GM19372 (cell line): ENCODE results near the gene PID1.

ENCODE experiments used
- ATAC-seq: cut with Tn5 transposase; IDR thresholded peaks from one replicate; pipeline ENCODE4 v1.9.1; 2021; ENCODE audit warnings: mild to moderate bottlenecking, low read depth, moderate library complexity; ENCODE audit not compliant: unreplicated experiment

PID1 gene

GRCh38 chr2:229261599-229261998 is 9.5 kb downstream of the PID1 start:
- no peak for ATAC-seq

DNA sequence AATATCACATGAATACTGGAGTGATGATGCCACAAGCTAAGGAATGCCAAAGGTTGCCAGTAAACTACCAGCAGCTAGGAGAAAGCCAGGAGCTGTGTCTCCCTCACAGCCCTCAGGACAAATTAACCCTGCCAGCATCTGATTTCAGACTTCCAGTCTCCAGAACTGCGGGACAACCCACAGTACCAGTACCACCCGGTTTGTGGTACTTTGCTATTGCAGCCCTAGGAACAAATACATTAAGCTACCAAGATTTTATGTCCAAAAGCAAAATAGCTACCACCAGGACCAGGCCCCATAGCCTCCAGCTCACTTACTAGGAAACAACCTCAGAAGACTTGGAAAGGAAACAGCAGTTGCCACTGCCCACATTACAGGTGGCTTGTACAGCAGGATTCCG is 10.0 kb downstream of the PID1 start:
- ATAC-seq = no peak

DNA sequence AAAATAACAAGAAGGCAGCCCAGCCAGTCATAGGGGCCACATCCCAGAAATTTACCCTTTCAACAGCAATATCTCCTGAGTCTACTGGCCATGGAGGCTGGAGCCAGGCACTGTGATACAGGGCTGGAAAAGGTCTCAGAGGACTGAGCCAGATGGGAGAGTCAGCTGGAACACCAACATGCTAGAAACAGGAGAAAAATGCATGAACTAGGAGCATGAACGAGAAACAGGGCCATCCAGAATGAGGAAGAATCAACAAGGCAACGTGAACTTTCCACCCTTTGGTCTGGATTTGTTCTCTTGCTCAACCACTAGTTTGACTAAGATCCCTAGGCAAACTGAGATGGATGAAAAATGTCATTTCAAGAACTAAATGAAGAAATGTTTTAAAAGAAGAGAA is 13.1 kb downstream of the PID1 start:
- ATAC-seq = no peak

DNA sequence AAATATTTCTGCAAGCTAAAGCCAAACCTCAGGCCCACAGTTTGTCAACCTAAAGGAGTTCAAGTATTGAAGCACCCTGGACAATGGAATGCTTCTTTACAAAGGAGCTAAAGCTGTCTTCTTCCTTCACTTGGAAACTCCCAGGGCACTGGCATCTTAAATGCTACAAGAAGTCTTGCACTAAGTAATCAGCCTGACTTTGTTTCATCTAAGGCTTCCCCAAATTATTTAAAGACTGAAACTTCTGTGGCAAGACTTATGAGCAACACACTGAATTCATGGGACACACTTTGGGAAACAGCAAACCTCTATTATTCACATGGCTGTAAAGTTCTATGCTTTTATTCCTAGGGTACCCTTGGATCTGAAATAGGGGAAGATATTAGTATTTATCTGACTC is 14.7 kb downstream of the PID1 start:
- no peak for ATAC-seq

- ATAC-seq = no peak
Measured at GRCh38 chr2:229254206-229254605, 16.9 kb downstream of the PID1 start.

GRCh38 chr2:229252996-229253395 is 18.1 kb downstream of the PID1 start:
- ATAC-seq = no peak

DNA sequence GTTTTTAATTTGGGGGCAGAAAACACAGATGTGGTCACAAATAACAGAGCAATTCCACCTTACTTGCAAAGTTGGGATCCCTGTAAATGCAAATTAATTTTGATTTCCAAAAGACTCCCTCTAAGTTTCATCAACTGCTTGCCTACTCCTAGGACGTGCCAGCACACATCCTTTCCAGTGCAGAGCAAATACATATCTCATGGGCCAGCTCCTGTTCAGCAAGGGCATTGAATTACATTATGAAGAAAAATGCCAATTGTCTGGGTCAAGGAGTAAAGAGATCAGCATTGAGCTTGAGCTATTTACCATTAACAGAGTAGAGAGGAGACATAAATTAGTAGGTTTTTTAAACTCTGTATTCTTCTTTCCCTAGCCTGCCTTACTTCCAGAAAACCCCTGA is 18.8 kb downstream of the PID1 start:
- no peak for ATAC-seq

GRCh38 chr2:229249536-229249935 is 21.6 kb downstream of the PID1 start:
- no peak for ATAC-seq

- ATAC-seq = no peak
Measured at GRCh38 chr2:229246334-229246733, 24.8 kb downstream of the PID1 start.

DNA sequence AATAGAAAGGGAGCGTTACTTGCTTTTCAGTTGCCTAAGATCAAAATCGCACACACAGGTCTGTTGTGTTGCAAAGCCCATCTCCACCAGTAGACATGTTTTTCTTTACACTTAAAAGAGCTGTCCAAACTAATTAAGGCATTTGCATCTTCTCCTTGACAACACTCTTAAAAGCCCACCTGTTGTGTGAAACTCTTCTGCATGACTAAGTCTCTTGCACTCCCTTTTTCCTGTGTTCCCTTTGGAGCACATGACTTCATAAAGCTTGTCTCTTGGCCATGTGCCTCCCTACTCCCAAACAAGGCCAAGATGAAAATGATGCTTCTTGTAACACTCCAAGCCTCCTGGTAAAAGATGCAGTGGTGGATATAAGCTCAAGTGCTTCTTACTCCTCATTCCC is 26.1 kb downstream of the PID1 start:
- ATAC-seq = no peak

- ATAC-seq = no peak
Measured at GRCh38 chr2:229243890-229244560, 27.1 kb downstream of the PID1 start.

DNA sequence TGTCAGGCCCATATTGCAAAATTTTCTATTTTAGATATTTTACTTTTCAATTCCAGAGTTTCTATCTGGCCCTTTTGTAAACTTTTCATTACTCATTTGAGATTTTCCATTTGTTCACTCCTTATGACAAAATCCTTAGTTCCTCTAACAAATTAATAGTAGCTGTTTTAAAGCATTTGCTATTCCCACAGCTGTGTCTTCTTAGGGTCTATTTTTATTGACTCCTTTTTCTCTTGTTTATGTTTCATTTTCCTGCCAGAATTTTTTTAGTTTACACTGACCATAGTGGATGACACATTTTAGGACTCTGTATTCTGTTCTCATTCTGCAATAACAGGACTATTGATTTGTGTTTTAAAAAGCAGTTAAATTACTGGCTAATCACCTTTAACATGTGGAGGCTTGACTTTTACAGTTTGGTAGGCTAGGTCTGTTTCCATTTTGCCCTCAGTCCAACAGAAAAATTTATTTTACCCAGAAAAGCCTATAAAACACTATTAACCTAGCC is 30.0 kb downstream of the PID1 start:
- ATAC-seq = no peak

DNA sequence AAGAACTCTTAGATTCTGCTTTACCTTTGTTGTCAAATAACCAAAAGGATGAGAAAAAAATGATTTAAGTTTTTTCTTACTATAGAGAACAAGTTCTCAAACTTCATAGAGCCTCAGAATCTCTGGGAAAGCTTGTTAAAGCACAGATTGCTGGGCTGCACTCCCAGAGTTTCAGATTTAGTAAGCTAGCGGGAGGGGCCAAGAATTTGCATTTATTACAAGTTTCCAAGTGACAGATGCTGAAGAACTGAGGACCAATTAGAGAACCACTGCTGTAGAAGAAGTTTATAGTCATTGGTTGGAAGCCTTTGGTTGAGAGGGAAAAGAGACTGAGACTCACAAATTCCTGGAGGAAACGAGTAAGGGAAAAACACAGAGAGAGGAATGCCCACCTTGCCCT is 32.1 kb downstream of the PID1 start:
- ATAC-seq = no peak

GRCh38 chr2:229237270-229237669 is 33.8 kb downstream of the PID1 start:
- ATAC-seq = no peak

DNA sequence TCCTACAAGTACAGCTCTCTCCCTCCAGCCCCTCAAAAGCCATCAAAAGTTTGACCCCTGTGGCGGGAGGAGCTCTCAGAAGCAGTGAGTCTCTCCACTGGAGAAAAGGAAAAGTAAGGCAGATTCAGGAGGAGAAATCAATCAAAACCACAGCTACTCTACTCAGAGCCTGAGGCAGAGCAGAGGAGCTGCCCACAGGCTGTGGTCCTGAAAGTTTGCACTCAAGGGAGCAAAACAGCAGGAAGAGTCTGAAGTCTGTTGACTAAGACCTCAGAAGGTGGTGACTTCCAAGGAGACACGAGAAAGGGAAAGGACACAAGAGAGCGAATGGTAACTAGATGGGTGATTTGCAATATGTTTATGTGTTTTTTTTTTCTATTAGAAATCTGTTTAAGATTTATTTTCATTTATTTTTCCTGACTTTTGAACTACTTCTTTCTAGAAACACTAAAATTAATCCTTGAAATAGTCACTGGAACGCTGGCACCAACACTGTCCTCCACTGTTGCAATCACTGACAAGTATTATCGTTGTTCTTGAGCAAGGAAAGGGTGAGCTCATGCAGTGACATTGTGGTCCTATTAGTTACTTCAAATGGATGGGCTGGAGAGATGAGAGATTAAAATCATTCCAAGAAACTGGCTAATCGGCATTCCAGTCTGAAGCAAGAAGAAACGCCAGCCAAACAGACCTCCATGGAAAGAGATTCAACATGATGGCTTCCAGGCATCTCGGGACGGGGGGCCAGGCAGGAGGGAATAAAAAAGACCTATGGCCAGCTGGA is 35.8 kb downstream of the PID1 start:
- ATAC-seq = no peak

- no peak for ATAC-seq
Measured at GRCh38 chr2:229231885-229232284, 39.2 kb downstream of the PID1 start.

GRCh38 chr2:229231328-229231868 is 39.7 kb downstream of the PID1 start:
- no peak for ATAC-seq

- ATAC-seq = no peak
Measured at GRCh38 chr2:229230911-229231310, 40.2 kb downstream of the PID1 start.

- ATAC-seq = no peak
Measured at GRCh38 chr2:229230256-229230655, 40.8 kb downstream of the PID1 start.

GRCh38 chr2:229226382-229226781 is 44.7 kb downstream of the PID1 start:
- no peak for ATAC-seq

GRCh38 chr2:229223107-229223506 is 48.0 kb downstream of the PID1 start:
- no peak for ATAC-seq

DNA sequence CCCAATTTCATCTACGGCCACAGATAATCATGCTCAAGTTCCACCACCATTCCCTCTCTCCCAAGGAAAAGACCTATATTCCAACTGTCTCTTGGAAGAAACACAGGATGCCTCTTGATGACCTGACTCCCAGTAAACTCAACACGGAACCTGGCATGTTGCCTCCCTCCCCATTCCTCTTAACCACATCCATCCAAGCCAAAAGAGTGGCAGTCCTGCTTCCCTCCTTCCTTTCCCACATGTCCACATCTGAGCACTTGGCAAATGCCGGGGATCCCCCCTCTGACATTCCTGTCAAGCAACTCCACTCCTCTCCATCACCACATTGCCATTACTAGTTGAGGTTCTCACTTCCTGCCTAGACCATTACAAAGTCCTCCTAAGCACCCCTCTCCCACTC is 49.4 kb downstream of the PID1 start:
- no peak for ATAC-seq
